Prostate gland (tissue), 2 donors: ENCODE results near the gene RANBP1.

Experiments used
- CTCF ChIP-seq, 4 experiments: fragments of 200-600 bp in 2 of 4; fragments of 450-650 bp in 2 of 4; sonication (generic) in 2 of 4; IDR thresholded peaks; 1 replicate in 3 of 4; 2 replicates in 1 of 4; pipeline ENCODE4 v1.5.1; 2016 to 2019; ENCODE audit warnings: antibody characterized with exemption in 4 of 4, mild to moderate bottlenecking in 2 of 4, moderate library complexity in 2 of 4
- POLR2A ChIP-seq: fragments of 450-650 bp; IDR thresholded peaks from one replicate; pipeline ENCODE4 v1.6.1; 2016; ENCODE audit warnings: antibody characterized with exemption, mild to moderate bottlenecking
- POLR2AphosphoS5 ChIP-seq: sonication (generic); formaldehyde crosslinking; IDR thresholded peaks from one replicate; pipeline ENCODE4 v1.6.1; 2017; ENCODE audit warnings: antibody characterized with exemption

- TF ChIP-seq CTCF (IDR thresholded peaks at IDR 0.05), result no peak
- no peak for TF ChIP-seq POLR2AphosphoS5
- TF ChIP-seq POLR2A, result no peak
Measured at GRCh38 chr22:20068640-20069039, 47.3 kb upstream of the RANBP1 start.
